Epithelial cell of esophagus (primary cell): ENCODE data around the gene ABCD3.
A peak's percentile ranks its signal among the peaks of the same experiment; 100 is the strongest.

ENCODE experiments used
- DNase-seq: peaks from one replicate; pipeline ENCODE4 v3.0.0; 2010; ENCODE audit warnings: low read depth
- H3K4me3 ChIP-seq: 2 replicates; pipeline ENCODE4 v1.5.1; 2011; ENCODE audit warnings: mild to moderate bottlenecking, low read length, control low read depth
- TF ChIP-seq, protein P1 (sequence below): IDR thresholded peaks from 2 replicates; pipeline ENCODE4 v1.5.1; 2011; ENCODE audit warnings: low read depth, mild to moderate bottlenecking, low read length, control low read depth, inconsistent platforms; ENCODE audit not compliant: insufficient read depth; ENCODE audit errors: missing control alignments

Gene ABCD3

DNA sequence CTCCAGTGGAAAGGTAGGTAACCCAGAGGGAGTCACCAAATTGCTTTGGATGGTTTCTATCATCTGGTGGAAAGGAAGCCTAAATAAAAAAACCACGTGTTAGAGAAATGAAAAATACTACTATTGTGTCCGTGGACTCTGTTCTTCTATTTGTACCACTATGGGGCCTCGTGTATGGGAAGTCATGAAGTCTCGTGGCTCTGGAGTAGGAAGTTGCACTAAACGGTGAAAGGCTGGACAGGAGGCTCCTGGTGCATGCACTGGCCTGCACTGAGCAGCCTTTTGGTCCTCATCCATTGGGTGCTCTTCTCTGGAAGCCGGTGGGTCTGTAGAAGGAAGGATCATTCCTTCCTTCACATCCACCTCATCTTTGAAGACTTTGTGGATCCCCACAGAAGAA, 106.3 kb downstream of the ABCD3 start:
- DNase-seq: no peak
- no peak overlapping the region for H3K4me3 ChIP-seq
- TF ChIP-seq, protein P1, sequence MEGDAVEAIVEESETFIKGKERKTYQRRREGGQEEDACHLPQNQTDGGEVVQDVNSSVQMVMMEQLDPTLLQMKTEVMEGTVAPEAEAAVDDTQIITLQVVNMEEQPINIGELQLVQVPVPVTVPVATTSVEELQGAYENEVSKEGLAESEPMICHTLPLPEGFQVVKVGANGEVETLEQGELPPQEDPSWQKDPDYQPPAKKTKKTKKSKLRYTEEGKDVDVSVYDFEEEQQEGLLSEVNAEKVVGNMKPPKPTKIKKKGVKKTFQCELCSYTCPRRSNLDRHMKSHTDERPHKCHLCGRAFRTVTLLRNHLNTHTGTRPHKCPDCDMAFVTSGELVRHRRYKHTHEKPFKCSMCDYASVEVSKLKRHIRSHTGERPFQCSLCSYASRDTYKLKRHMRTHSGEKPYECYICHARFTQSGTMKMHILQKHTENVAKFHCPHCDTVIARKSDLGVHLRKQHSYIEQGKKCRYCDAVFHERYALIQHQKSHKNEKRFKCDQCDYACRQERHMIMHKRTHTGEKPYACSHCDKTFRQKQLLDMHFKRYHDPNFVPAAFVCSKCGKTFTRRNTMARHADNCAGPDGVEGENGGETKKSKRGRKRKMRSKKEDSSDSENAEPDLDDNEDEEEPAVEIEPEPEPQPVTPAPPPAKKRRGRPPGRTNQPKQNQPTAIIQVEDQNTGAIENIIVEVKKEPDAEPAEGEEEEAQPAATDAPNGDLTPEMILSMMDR: no peak

DNA sequence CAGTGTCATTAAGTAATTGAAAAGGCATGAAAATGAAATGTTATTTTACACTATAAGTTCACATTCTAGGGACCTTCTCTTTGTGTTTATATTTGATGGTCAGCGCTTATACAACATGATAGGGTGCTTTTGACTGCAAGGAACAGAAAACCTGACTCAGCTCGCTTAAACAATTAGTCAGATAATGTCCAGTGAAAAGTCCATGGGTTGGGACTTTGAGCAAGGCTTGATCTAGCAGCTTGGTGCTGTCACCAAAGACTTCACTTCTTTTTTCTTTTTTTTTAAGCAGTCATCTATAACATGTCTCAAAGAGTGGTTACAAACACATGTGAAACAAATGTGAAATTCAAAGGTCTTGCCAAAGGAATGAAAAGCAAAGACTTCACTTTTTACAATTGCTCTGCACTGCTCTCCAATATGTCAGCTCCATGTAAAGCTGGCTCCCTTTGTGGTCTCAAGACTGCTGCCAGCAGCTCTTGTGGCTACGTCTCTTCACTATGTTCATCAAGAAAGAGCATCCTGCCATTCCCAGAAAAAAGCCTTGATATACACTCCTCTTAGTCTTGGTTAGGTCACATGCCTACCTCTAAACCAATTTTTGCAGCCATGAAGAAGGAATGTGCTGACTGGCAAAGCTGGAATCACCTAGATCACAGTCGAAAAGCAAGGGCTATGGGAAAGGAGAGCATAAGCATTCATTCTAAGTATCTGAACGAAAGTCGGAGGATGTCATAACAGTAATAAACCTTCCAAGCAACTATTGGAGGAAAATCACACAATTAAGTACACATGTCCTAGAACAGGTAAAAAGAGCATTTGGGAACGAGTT, 108.2 kb downstream of the ABCD3 start:
- no peak overlapping the region for H3K4me3 ChIP-seq
- DNase-seq: peak; percentile 53
- TF ChIP-seq, protein P1: no peak

DNA sequence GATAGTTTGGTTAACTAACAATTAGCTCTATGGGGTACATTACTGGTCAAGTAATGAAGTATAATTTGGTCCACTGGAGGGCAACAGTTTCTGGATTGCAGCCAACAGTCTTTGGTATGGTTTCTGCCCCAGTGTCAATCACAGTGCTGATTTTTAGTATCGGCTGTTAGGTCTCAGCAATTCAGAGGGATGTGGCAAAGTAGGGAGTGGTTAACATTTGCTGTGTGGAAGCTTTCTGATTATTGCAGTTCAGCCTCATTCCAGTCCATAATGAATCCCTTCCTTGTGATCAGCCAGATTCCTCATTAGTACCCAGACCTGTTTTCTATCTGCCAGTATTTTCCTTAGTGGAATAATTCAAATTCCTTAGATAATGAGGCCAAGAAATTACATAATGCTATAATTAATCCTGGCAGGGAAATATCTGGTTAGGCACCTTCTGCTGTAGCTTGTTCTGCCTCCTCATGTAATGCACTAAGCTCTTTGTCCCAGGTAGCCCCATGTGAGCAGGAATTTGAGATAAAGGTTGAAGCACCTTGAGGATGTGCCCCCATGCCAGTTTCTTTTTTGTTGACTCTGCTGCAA, 109.3 kb downstream of the ABCD3 start:
- TF ChIP-seq, protein P1: peak; percentile 12
- peak; percentile 89 for DNase-seq
- no peak overlapping the region for H3K4me3 ChIP-seq

DNA sequence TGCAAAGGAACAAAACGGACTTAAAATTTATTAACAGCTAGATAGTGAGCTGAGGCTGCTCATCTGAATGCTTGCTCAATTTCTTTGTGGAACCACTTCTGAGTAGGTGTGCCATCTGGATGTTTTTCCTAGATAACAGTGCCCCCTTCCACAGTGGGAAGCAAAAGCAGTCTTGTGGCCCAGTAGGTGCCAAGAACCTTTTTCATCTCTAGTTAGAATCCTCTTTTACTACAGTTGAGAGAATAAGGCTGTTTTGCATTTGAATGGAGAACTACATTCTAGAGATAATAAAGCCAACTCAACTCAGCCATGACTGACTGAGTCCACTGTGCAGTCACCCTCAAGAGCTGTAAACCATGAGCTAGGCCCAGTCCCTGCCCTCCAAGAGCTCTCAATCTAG, 110.1 kb downstream of the ABCD3 start:
- TF ChIP-seq, protein P1: no peak
- peak; percentile 82 for DNase-seq
- no peak overlapping the region for H3K4me3 ChIP-seq

DNA sequence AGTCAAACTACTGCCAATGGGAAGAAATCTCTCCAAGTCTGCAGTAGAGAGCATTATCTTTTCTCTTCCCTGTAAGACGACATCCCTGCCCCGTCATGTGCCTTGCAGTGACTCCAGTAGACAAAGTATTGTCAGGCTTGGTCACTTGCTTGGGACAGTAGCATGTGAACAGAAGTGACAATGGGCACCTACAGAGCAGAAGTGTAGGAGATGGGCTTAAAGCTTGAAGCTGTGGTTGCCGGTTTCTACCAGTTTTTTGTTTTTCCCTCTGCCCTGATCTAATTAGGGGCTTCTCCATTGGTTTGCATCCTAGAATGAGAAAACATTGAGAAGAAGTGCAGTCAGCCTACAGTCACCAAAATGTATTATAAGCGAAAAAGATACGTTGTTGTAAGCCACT, 110.6 kb downstream of the ABCD3 start:
- TF ChIP-seq, protein P1: no peak
- no peak overlapping the region for H3K4me3 ChIP-seq
- DNase-seq: peak; percentile 75

DNA sequence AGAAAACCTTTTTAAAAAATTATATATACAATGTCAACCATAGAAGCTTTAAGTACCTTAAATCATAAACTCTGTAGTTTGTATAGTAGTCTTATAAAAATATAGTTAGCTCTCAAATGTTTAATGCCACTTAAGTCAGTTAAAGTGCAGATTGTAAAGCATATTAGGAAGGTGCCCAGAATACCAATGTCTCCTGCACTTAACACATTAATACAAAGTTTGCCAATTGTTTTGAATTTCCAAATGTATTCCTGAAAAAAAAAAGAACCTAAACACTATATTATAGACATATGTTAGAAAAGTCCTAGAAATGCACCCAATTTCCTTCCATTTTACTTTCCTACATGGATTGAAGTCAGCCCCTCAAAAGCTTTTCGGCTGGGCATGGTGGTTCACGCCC, 111.2 kb downstream of the ABCD3 start:
- H3K4me3 ChIP-seq: no peak overlapping the region
- TF ChIP-seq, protein P1: no peak
- DNase-seq: peak; percentile 40
